IMR-90 (cell line): ENCODE measurements around the gene CACNA2D3. TPM values are rescaled to one million over a fixed set of nuclear protein-coding genes. Genes with fewer than 3 reads are reported as not detected.

Experiments used
- ATAC-seq: fragments of 200-7000 bp; cut with Tn5 transposase; 2 replicates; pipeline ENCODE4 v1.9.1; 2020; ENCODE audit warnings: low read depth, mild to moderate bottlenecking, moderate library complexity
- BruUV-seq: library from RNA; stranded (reverse); fragments of 400-500 nt; replicated peaks from 2 replicates; lab custom pipeline; 2021; lab: Mats Ljungman, UMichigan
- CTCF ChIA-PET: fragments of 300-600 bp; formaldehyde crosslinking; extraction: SDS; loops from one replicate; lab custom pipeline; 2021; ENCODE audit warnings: antibody characterized with exemption; lab: Yijun Ruan, JAX
- POLR2A ChIA-PET: fragments of 300-600 bp; sonication (Branson Sonifier 250); formaldehyde crosslinking; loops from one replicate; lab custom pipeline; 2022; ENCODE audit warnings: antibody characterized with exemption; ENCODE audit not compliant: unreplicated experiment; lab: Charles Lee
- DNase-seq: peaks from one replicate; pipeline ENCODE4 v3.0.0; 2013
- H2AFZ ChIP-seq: replicated peaks from 2 replicates; pipeline ENCODE3; 2013; ENCODE audit warnings: low read length, mild to moderate bottlenecking; ENCODE audit not compliant: poor library complexity
- H2AK5ac ChIP-seq: 2 replicates; pipeline ENCODE4 v1.6.1; 2013; ENCODE audit warnings: low read depth, low read length, inconsistent platforms
- H2AK9ac ChIP-seq: replicated peaks from 2 replicates; pipeline ENCODE3; 2013; ENCODE audit warnings: mild to moderate bottlenecking, low read depth, low read length, moderate library complexity; ENCODE audit not compliant: poor library complexity
- H2BK120ac ChIP-seq: 2 replicates; pipeline ENCODE4 v1.6.1; 2013; ENCODE audit warnings: low read depth, low read length, inconsistent platforms
- H2BK15ac ChIP-seq: 3 replicates; pipeline ENCODE4 v1.6.1; 2013; ENCODE audit warnings: low read depth, low read length, inconsistent platforms
- H2BK20ac ChIP-seq: 2 replicates; pipeline ENCODE4 v1.6.1; 2013; ENCODE audit warnings: low read depth, mild to moderate bottlenecking, inconsistent platforms, low read length, moderate library complexity
- H2BK5ac ChIP-seq: 2 replicates; pipeline ENCODE4 v1.6.1; 2013; ENCODE audit warnings: mild to moderate bottlenecking, low read depth, low read length, inconsistent platforms; ENCODE audit not compliant: poor library complexity, severe bottlenecking
- H3K14ac ChIP-seq: replicated peaks from 2 replicates; pipeline ENCODE4 v1.6.1; 2013; ENCODE audit warnings: low read depth, low read length, inconsistent platforms
- H3K18ac ChIP-seq: 2 replicates; pipeline ENCODE4 v1.6.1; 2013; ENCODE audit warnings: low read depth, low read length, control low read depth
- H3K23ac ChIP-seq: 2 replicates; pipeline ENCODE4 v1.6.1; 2013; ENCODE audit warnings: low read depth, low read length, inconsistent platforms
- H3K27ac ChIP-seq: 2 replicates; pipeline ENCODE4 v1.5.1; 2013; ENCODE audit warnings: mild to moderate bottlenecking, control low read depth, low read length; ENCODE audit not compliant: insufficient read depth
- H3K27me3 ChIP-seq: 2 replicates; pipeline ENCODE4 v1.6.1; 2013; ENCODE audit warnings: low read length; ENCODE audit not compliant: control insufficient read depth, insufficient read depth
- H3K36me3 ChIP-seq: 2 replicates; pipeline ENCODE4 v1.6.1; 2013; ENCODE audit warnings: low read length, mixed read lengths; ENCODE audit not compliant: control insufficient read depth, insufficient read depth
- H3K4ac ChIP-seq: 2 replicates; pipeline ENCODE4 v1.6.1; 2013; ENCODE audit warnings: low read depth, low read length, inconsistent platforms
- H3K4me1 ChIP-seq: 2 replicates; pipeline ENCODE4 v1.6.1; 2013; ENCODE audit warnings: low read length, mixed read lengths; ENCODE audit not compliant: control insufficient read depth, insufficient read depth
- H3K4me2 ChIP-seq: 2 replicates; pipeline ENCODE4 v1.6.1; 2013; ENCODE audit warnings: low read depth, mild to moderate bottlenecking, control low read depth, low read length, moderate library complexity
- H3K4me3 ChIP-seq: 2 replicates; pipeline ENCODE4 v1.5.1; 2013; ENCODE audit warnings: low read depth, mild to moderate bottlenecking, control low read depth, low read length, moderate library complexity; ENCODE audit not compliant: insufficient read depth
- H3K56ac ChIP-seq: 2 replicates; pipeline ENCODE4 v1.6.1; 2013; ENCODE audit warnings: low read length, inconsistent platforms; ENCODE audit not compliant: insufficient read depth; ENCODE audit errors: extremely low read depth
- H3K79me1 ChIP-seq, 2 experiments: 2 replicates each; pipeline ENCODE4 v1.6.1; 2013; ENCODE audit warnings: low read length in 2 of 2, inconsistent platforms in 1 of 2, low read depth in 1 of 2
- H3K9ac ChIP-seq: 2 replicates; pipeline ENCODE4 v1.6.1; 2013; ENCODE audit warnings: low read depth, low read length, control low read depth
- H3K9me1 ChIP-seq: 2 replicates; pipeline ENCODE4 v1.6.1; 2013; ENCODE audit warnings: low read length, inconsistent platforms; ENCODE audit not compliant: insufficient read depth
- H3K9me3 ChIP-seq: 2 replicates; pipeline ENCODE4 v1.6.1; 2013; ENCODE audit warnings: low read length; ENCODE audit not compliant: control insufficient read depth, insufficient read depth
- H4K20me1 ChIP-seq: 2 replicates; pipeline ENCODE4 v1.6.1; 2013; ENCODE audit warnings: low read length, inconsistent platforms; ENCODE audit not compliant: insufficient read depth
- H4K5ac ChIP-seq: 2 replicates; pipeline ENCODE4 v1.6.1; 2013; ENCODE audit warnings: mild to moderate bottlenecking, low read depth, low read length, control low read depth
- H4K8ac ChIP-seq, 2 experiments: 2 replicates each; pipeline ENCODE4 v1.6.1; 2013; ENCODE audit warnings: low read depth in 2 of 2, low read length in 2 of 2, control low read depth in 1 of 2, inconsistent platforms in 1 of 2
- H4K91ac ChIP-seq: 2 replicates; pipeline ENCODE4 v1.6.1; 2013; ENCODE audit warnings: low read depth, low read length, inconsistent platforms; ENCODE audit not compliant: insufficient read depth
- CHD1 ChIP-seq: IDR thresholded peaks from 2 replicates; pipeline ENCODE4 v1.6.1; 2012; ENCODE audit warnings: low read depth, low read length, improper control_type of control experiment
- CTCF ChIP-seq: conservative IDR thresholded peaks from 2 replicates; pipeline ENCODE4 v1.5.1; 2012; ENCODE audit warnings: mild to moderate bottlenecking, low read depth, low read length, improper control_type of control experiment
- FOS ChIP-seq: fragments of 150-350 bp; IDR thresholded peaks from 2 replicates; pipeline ENCODE4 v1.6.1; 2016; ENCODE audit warnings: low read depth, low read length
- MAFK ChIP-seq: IDR thresholded peaks from 2 replicates; pipeline ENCODE4 v1.6.1; 2012; ENCODE audit warnings: low read depth, low read length, improper control_type of control experiment
- MXI1 ChIP-seq: IDR thresholded peaks from 2 replicates; pipeline ENCODE4 v1.6.1; 2012; ENCODE audit warnings: low read depth, mild to moderate bottlenecking, low read length, moderate library complexity, borderline replicate concordance
- POLR2A ChIP-seq: IDR thresholded peaks from 2 replicates; pipeline ENCODE4 v1.6.1; 2012; ENCODE audit warnings: mild to moderate bottlenecking, low read depth, low read length
- WGBS, 2 experiments: methylation state at CpG; one replicate each; pipeline versions ENCODE4 v1.1.5 to v1.1.7; 2013; ENCODE audit warnings: missing lambda C conversion rate in 2 of 2; ENCODE audit not compliant: insufficient read length in 1 of 2; ENCODE audit errors: extremely low coverage in 2 of 2; 5-methylcytosine and 5-hydroxymethylcytosine counted together
- dilution Hi-C: fragments of 300-500 bp; cut with HindIII; formaldehyde crosslinking; loops from one replicate; pipeline ENCODE4 v1.14.3; 2018; ENCODE audit warnings: low sequenced_read_pairs; ENCODE audit not compliant: unreplicated experiment
- in situ Hi-C: fragments of 300-500 bp; cut with MboI; formaldehyde crosslinking; loops from 3 replicates; pipeline ENCODE4 v1.14.3; 2019; ENCODE audit warnings: low sequenced_read_pairs, inconsistent platforms, mixed read lengths
- intact Hi-C: fragments of 100-400 bp; cut with micrococcal nuclease; formaldehyde crosslinking; loops from 2 replicates; pipeline ENCODE4 v1.10.0; 2022
- polyA plus RNA-seq, 3 experiments: library from polyadenylated mRNA; depleted of rRNA; stranded (reverse); fragments of >200 nt; gene quantifications; 2 replicates each; pipeline ENCODE4 v1.2.3, GENCODE V29; 2012; ENCODE audit warnings: low replicate concordance in 1 of 3
- total RNA-seq: library from RNA; depleted of rRNA; stranded (reverse); fragments of >200 nt; gene quantifications from 2 replicates; pipeline ENCODE4 v1.2.3, GENCODE V29; 2012
- TF ChIP-seq, protein P1 (sequence below): fragments of 150-350 bp; IDR thresholded peaks from 2 replicates; pipeline ENCODE4 v1.6.1; 2016; ENCODE audit warnings: low read depth, mild to moderate bottlenecking, low read length, moderate library complexity, borderline replicate concordance

CACNA2D3 gene
- total and polyA plus RNA-seq, 2 of the 4 experiments (the other 2 are of a cell fraction) = 0.36 to 0.41 TPM

DNA sequence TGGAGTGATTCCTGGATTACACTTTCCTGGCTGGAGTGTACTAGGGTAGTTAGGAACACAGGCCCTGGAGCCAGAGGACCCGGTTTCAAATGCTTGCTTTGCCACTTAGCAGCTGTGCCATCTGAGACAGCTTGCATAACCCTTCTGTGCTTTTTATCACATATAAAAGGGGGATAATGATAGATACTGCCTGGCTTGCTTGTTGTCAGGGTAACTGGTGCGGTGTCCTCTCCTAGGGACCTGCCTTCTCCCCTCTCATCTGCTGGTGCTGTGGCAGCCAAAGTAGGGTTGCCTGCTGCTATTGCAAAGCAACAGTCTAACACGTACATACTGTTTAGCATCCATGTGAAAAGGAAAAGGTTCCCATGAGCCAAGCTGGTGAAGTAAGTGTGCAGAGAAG is 667.7 kb downstream of the CACNA2D3 start:
- Histone ChIP-seq H3K4me1 (no peaks in the 10 kb centered on the region), H3K4me3 (no peak overlapping the region), H2BK15ac (no peak overlapping the region; the same call in 2 of the 3 replicates), H3K14ac (no peak overlapping the region), H2BK120ac (no peak overlapping the region), H3K36me3 (no peaks in the 10 kb centered on the region), H3K18ac (no peak overlapping the region), H4K8ac (no peak overlapping the region), H2BK20ac (no peak overlapping the region), H2AK9ac (no peak overlapping the region), H4K5ac (no peak overlapping the region), H3K56ac (no peak overlapping the region), H3K79me1 (no peaks in the 10 kb centered on the region), H2AK5ac (no peak overlapping the region), H3K9me3 (no peaks in the 10 kb centered on the region; the same call in 1 of the 2 replicates), H3K23ac (no peak overlapping the region), H4K91ac (no peak overlapping the region), H3K27ac (no peak overlapping the region), H3K4me2 (no peak overlapping the region), H3K4ac (no peak overlapping the region), H4K20me1 (no peaks in the 10 kb centered on the region), H3K9me1 (no peaks in the 10 kb centered on the region), H3K27me3 (peaks cover 11% of the 10 kb centered on the region), H3K9ac (no peak overlapping the region), H2BK5ac (no peak overlapping the region), H2AFZ (no peak overlapping the region)
- BruUV-seq = no TSS peak
- TF ChIP-seq CTCF = no peak
- no peak for TF ChIP-seq POLR2A
- no peak for TF ChIP-seq MAFK
- TF ChIP-seq, protein P1, sequence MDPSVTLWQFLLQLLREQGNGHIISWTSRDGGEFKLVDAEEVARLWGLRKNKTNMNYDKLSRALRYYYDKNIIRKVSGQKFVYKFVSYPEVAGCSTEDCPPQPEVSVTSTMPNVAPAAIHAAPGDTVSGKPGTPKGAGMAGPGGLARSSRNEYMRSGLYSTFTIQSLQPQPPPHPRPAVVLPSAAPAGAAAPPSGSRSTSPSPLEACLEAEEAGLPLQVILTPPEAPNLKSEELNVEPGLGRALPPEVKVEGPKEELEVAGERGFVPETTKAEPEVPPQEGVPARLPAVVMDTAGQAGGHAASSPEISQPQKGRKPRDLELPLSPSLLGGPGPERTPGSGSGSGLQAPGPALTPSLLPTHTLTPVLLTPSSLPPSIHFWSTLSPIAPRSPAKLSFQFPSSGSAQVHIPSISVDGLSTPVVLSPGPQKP = no peak
- TF ChIP-seq MXI1 = no peak
- no peak for TF ChIP-seq FOS
- no peak for TF ChIP-seq CHD1
- WGBS, 2 experiments = 100% methylated on average over 1 of the region's 3 CpGs; no CpG with 5 or more reads in 1 of the 2 experiments
- in situ Hi-C loops (no loop called here), dilution Hi-C loops (no loop called here), intact Hi-C loops (no loop called here)
- ATAC-seq (no peak), DNase-seq (no peak)
- ChIA-PET POLR2A (no interaction called here), CTCF (no interaction called here)
